ENCODE measurements around the gene ACSM2B. TPM values are rescaled to one million over a fixed set of nuclear protein-coding genes. Genes with fewer than 3 reads are reported as not detected.
"Not testable (repeated sequence)": the region's sequence is repeated elsewhere in the genome, so short reads cannot be mapped to it uniquely, and the experiment has no call there.

Gene ACSM2B
- total RNA-seq, 1 donor from 2014 or later = not detected

DNA sequence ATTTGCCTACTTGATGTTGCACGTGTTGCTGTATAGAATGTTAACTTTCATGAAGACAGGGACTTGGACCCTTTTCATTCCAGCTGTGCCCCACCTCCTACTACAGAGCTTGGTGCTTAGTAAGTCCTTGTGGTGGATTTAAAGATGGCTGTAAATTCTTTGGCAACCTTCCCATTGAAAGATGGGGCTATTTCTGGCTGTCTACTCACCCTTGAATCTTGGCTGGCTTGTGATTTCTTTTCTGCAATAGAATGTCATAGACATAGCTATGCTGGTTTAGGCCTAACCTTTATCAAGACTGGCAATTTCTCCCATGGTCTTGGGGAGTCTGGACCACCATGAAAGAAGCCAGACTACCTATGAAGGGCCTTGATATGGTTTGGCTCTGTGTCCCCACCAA, 65.8 kb downstream of the ACSM2B start:
- no peak overlapping the region for H3K4me3 ChIP-seq (ENCODE audit: low read depth, low read length)
- TF ChIP-seq, protein P1, sequence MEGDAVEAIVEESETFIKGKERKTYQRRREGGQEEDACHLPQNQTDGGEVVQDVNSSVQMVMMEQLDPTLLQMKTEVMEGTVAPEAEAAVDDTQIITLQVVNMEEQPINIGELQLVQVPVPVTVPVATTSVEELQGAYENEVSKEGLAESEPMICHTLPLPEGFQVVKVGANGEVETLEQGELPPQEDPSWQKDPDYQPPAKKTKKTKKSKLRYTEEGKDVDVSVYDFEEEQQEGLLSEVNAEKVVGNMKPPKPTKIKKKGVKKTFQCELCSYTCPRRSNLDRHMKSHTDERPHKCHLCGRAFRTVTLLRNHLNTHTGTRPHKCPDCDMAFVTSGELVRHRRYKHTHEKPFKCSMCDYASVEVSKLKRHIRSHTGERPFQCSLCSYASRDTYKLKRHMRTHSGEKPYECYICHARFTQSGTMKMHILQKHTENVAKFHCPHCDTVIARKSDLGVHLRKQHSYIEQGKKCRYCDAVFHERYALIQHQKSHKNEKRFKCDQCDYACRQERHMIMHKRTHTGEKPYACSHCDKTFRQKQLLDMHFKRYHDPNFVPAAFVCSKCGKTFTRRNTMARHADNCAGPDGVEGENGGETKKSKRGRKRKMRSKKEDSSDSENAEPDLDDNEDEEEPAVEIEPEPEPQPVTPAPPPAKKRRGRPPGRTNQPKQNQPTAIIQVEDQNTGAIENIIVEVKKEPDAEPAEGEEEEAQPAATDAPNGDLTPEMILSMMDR (conservative IDR thresholded peaks at IDR 0.05; ENCODE audit: low read depth, low read length) = no peak
- DNase-seq (ENCODE audit: low read depth) = no peak

DNA sequence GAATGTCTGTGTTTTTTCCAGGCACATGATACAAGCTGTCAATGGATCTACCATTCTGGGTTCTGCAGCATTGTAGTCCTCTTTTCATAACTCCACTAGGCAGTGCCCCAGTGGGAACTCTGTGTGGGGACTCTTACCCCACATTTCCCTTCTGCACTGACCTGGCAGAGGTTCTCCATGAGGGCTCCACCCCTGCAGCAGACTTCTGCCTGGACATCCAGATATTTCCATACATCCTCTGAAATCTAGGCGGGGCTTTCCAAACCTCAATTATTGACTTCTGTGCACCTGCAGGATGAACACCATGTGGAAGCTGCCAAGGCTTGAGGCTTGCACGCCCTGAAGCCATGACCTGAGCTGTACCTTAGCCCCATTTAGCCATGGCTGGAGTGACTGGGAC, 68.9 kb downstream of the ACSM2B start:
- no peak overlapping the region for H3K4me3 ChIP-seq (ENCODE audit: low read depth, low read length)
- TF ChIP-seq, protein P1 (conservative IDR thresholded peaks at IDR 0.05; ENCODE audit: low read depth, low read length) = no peak
- DNase-seq (ENCODE audit: low read depth) = no peak

DNA sequence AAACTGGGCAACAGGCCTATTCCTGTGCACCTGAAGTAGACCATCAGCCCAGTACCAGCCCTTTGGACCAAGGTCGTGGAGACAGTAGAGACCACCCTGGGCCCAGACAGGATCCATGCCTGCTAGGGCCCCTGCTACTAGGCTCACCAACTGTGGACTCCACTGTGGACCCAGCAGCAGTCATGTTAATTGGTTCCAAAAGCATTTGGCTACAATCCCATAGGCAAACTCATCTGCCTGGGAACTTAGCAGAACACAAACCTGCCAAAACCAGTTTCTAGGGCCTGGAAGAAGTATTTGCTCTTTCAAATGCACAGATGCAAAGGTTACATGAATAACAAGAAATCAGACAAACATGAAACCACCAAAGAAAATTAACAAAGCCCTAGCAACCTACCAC, 71.7 kb downstream of the ACSM2B start:
- DNase-seq (ENCODE audit: low read depth) = no peak
- TF ChIP-seq, protein P1 (conservative IDR thresholded peaks at IDR 0.05; ENCODE audit: low read depth, low read length) = no peak
- H3K4me3 ChIP-seq (ENCODE audit: low read depth, low read length) = no peak overlapping the region

DNA sequence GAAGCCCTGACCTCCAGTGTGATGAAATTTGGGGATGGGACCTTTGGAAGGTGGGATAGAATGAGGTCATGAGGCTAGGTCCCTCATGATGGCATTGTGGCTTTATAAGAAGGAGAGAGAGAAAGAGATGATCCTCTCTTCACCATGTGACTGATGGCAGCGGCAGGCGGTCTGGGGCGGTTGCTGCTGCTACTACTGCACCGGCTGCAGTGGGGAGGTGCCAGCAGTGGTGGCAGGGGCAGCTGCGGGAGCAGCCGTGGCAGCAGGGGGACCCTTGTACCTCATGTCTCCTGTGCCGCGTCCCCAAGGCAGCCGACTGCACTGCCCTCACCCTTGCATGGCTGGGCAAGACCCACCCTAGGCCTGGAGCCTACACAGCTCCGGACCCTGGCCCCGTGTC, 84.7 kb downstream of the ACSM2B start:
- DNase-seq (ENCODE audit: low read depth); H3K4me3 ChIP-seq (ENCODE audit: low read depth, low read length): not testable (repeated sequence)

DNA sequence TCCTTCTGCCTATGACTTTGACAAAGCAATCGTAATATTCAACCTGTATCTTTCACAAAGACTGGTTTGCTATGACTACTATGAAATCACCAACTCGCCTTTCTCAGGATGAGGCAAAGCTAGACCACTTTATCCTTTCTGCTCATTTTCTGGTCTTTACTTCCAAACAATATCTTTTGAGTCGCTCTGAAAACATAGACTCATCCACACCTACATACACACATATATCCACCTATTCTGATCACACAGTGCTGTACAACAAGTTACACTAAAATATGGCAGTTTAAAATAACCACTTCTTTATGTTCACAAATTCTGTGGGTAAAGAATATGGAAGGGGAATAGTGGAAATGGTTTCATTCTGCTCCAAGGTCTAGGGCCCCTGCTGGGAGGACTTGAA, 85.2 kb downstream of the ACSM2B start:
- H3K4me3 ChIP-seq (ENCODE audit: low read depth, low read length); DNase-seq (ENCODE audit: low read depth): not testable (repeated sequence)

Other genes starting within 250 kb of the ACSM2B start
- gene GP2, start 248.9 kb downstream of the ACSM2B start, total RNA-seq = not detected in 2 replicates
- gene UMOD, start 223.7 kb downstream of the ACSM2B start, total RNA-seq = not detected in 2 replicates
- gene PDILT, start 171.6 kb downstream of the ACSM2B start, total RNA-seq = not detected in 2 replicates
- gene ACSM5, start 166.8 kb downstream of the ACSM2B start, total RNA-seq = 0.12 TPM in 1 of 2 replicates, not detected in the other
- 0.12 TPM in 1 of 2 replicates, not detected in the other for gene ACSM2A, start 124.8 kb downstream of the ACSM2B start, total RNA-seq
- gene ACSM1, start 121.3 kb upstream of the ACSM2B start, total RNA-seq = 0.22 TPM in 1 of 2 replicates, not detected in the other
- gene THUMPD1, start 165.5 kb upstream of the ACSM2B start, total RNA-seq = 18.6 and 52.2 TPM in 2 replicates
- gene ACSM3, start 187.6 kb upstream of the ACSM2B start, total RNA-seq = 3.5 and 5.9 TPM in 2 replicates
- gene ERI2, start 230.1 kb upstream of the ACSM2B start, total RNA-seq = 17.5 and 22.5 TPM in 2 replicates
- gene REXO5, start 230.2 kb upstream of the ACSM2B start, total RNA-seq = 5.6 and 6.5 TPM in 2 replicates